HG03159 (cell line): ENCODE measurements around the gene TSPAN33.
"Not testable (repeated sequence)": the region's sequence is repeated elsewhere in the genome, so short reads cannot be mapped to it uniquely, and the experiment has no call there.

ENCODE experiments used
- ATAC-seq: cut with Tn5 transposase; IDR thresholded peaks from one replicate; pipeline ENCODE4 v1.9.1; 2021; ENCODE audit warnings: mild to moderate bottlenecking, moderate library complexity; ENCODE audit not compliant: unreplicated experiment

Gene TSPAN33

GRCh38 chr7:129169686-129170440, 25.4 kb downstream of the TSPAN33 start:
- ATAC-seq = peak; percentile 44

GRCh38 chr7:129170441-129171021, 26.0 kb downstream of the TSPAN33 start:
- ATAC-seq = no peak

GRCh38 chr7:129173861-129174260, 29.4 kb downstream of the TSPAN33 start:
- ATAC-seq = not testable (repeated sequence)

GRCh38 chr7:129176916-129177710, 32.6 kb downstream of the TSPAN33 start:
- no peak for ATAC-seq

- ATAC-seq = no peak
Observed at GRCh38 chr7:129184981-129185670, 40.6 kb downstream of the TSPAN33 start.

- no peak for ATAC-seq
Observed at GRCh38 chr7:129186749-129187260, 42.3 kb downstream of the TSPAN33 start.

GRCh38 chr7:129187681-129188371, 43.3 kb downstream of the TSPAN33 start:
- no peak for ATAC-seq

- no peak for ATAC-seq
Observed at GRCh38 chr7:129188372-129188891, 43.9 kb downstream of the TSPAN33 start, which contains the start of gene SMO. TSS of gene SMO (plus strand) at chr7:129188633. CDS start at chr7:129189152, 519 bp downstream.

GRCh38 chr7:129188892-129189660, 44.6 kb downstream of the TSPAN33 start:
- ATAC-seq = no peak

GRCh38 chr7:129189661-129190310, 45.3 kb downstream of the TSPAN33 start:
- no peak for ATAC-seq

GRCh38 chr7:129191272-129191671, 46.8 kb downstream of the TSPAN33 start:
- no peak for ATAC-seq

- no peak for ATAC-seq
Observed at GRCh38 chr7:129193892-129194291, 49.4 kb downstream of the TSPAN33 start.

- no peak for ATAC-seq
Observed at GRCh38 chr7:129197771-129198170, 53.3 kb downstream of the TSPAN33 start.

- ATAC-seq = no peak
Observed at GRCh38 chr7:129199406-129199805, 54.9 kb downstream of the TSPAN33 start.

GRCh38 chr7:129202058-129202777, 57.7 kb downstream of the TSPAN33 start:
- no peak for ATAC-seq

- ATAC-seq = no peak
Observed at GRCh38 chr7:129203050-129203741, 58.7 kb downstream of the TSPAN33 start.

GRCh38 chr7:129205126-129205818, 60.8 kb downstream of the TSPAN33 start:
- no peak for ATAC-seq
